GM10266 (cell line): ENCODE results near the gene ZNF490.

ENCODE experiments used
- DNase-seq: peaks from one replicate; pipeline ENCODE4 v3.0.0; 2012; ENCODE audit errors: extremely low spot score
- CTCF ChIP-seq: IDR thresholded peaks from 2 replicates; pipeline ENCODE4 v1.5.1; 2012; ENCODE audit warnings: mild to moderate bottlenecking, low read depth; ENCODE audit not compliant: control insufficient read depth, insufficient read depth; ENCODE audit errors: missing control alignments

ZNF490 gene

GRCh38 chr19:12564016-12564664 is 46.5 kb downstream of the ZNF490 start:
- peak; percentile 99 for TF ChIP-seq CTCF

GRCh38 chr19:12555456-12555930 is 55.1 kb downstream of the ZNF490 start:
- no peak for DNase-seq
- no peak for TF ChIP-seq CTCF

More at GRCh38 chr19:12564016-12564664, 46.5 kb downstream of the ZNF490 start:
- DNase-seq, result peak; percentile 92

GRCh38 chr19:12551060-12551832 is 59.4 kb downstream of the ZNF490 start, which contains the start of gene ZNF564:
Gene ZNF564 (minus strand): TSS chr19:12551482. CDS start chr19:12551332, 150 bp downstream.
- DNase-seq, result peak; percentile 99
- TF ChIP-seq CTCF, result no peak

GRCh38 chr19:12546903-12547302 is 63.7 kb downstream of the ZNF490 start:
- TF ChIP-seq CTCF, result no peak
- no peak for DNase-seq

- no peak for TF ChIP-seq CTCF
- DNase-seq, result no peak
These were observed 64.5 kb downstream of the ZNF490 start for GRCh38 chr19:12546068-12546467.

GRCh38 chr19:12545267-12545666 is 65.3 kb downstream of the ZNF490 start:
- no peak for DNase-seq
- TF ChIP-seq CTCF, result no peak

- DNase-seq, result no peak
- TF ChIP-seq CTCF, result no peak
These were observed 66.2 kb downstream of the ZNF490 start for GRCh38 chr19:12544401-12544876.
